ENCODE data around the gene CCDC15.
"Not testable (repeated sequence)": the region's sequence is repeated elsewhere in the genome, so short reads cannot be mapped to it uniquely, and the experiment has no call there.

Gene CCDC15

DNA sequence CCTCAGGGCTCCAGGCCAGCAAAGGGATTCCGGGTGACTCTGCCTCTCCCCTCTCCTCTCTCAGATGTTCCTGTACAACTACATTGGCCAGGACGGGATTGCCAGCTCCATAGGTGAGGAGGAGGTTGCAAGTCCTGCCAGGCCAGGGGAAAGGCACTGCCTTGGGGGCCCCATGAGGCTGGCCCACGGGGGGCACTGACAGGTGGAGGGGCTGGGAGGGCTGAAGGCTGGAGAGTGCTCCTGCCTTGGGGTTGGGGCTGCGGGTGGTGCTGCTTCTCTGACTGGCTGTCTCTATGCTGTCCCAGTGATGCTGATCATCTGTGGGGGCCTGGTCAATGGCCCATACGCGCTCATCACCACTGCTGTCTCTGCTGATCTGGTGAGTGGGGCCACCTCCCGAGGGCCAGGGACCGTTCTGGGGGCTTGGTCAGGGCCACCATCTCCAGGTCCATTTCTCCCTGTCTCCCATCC lies 130.8 kb downstream of the CCDC15 start:
- peak in 1 of 2 donors; percentile 13 for DNase-seq

DNA sequence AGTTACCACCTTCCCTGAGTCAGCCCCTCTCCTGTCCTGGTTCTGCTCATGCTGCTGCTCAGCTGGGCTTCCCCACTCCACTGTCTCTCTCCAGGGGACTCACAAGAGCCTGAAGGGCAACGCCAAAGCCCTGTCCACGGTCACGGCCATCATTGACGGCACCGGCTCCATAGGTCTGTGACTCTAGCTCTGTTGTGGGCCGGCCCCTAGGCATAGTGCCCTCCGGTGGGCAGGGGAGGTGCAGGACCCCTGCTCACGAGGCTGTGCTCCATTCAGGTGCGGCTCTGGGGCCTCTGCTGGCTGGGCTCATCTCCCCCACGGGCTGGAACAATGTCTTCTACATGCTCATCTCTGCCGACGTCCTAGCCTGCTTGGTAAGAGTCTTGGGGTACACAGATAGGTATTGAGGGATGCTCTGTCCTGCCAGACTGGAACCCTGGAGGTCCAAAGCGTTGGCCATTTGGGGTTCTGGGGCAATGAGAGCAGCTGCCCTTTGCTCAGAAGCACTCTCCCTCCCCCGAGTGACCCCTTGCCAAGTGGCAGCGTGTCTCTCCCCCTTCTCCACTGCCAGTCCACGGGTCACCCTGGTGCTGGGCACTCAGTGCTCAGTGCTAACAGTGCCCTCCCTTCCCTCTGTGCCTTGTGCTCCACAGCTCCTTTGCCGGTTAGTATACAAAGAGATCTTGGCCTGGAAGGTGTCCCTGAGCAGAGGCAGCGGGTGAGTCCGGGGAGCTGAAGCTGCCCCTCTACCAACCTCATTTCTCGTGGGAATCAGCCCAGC lies 131.5 kb downstream of the CCDC15 start:
- DNase-seq: peak in 1 of 2 donors; percentile 13

DNA sequence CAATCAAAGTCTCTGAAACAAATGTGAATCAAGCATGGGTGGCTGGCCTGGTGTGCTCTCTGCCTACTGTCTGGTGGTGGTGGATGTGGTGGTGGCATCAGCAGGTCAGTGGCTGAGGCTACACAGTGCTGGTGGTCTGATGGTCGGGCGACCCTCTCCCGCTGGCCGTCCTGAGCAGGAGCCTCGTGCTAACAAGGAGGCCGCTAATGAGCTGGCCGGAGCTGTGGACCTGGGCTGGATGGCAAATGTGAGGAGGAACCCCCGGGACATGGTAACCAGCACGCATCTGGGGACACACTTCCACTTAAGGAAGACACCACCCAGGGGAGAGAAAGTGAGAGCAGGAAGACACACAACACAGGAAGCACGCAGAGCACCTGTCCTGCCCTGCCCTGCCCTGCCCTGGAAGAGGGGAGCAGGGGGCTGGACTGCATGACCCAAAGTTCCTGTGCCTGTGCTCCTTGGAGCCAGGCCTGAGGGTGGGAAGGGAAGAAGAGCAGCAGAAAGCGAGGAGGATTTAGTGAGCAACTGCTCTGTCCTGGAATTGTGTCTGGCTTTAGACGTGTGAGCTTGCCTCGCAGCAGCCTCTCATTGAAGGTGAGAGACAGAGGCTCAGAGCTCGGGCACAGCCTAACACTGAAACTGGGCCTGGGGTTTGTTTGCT lies 132.8 kb downstream of the CCDC15 start:
- DNase-seq: peak in 1 of 2 donors; percentile 11

DNA sequence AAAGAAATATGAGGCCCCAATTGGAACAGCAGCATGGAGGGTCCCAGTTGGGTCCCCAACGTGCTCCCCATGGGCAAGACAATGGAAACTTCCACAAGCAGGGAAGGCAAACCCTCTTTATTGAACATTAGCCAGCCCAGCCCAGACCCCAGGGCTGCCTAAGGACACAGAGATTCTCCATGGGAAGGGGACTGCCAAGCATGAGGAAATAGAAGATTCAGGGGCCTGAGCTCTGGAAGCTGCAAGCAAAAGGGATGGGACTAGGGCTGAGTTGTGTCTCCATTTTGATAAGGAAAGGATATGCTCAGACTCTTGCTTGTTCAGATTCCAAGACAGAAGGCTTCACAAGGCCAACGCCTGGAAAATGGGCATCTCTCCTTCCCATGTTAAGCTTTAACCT lies 134.1 kb downstream of the CCDC15 start:
- DNase-seq: peak in 1 of 2 donors; percentile 8

DNA sequence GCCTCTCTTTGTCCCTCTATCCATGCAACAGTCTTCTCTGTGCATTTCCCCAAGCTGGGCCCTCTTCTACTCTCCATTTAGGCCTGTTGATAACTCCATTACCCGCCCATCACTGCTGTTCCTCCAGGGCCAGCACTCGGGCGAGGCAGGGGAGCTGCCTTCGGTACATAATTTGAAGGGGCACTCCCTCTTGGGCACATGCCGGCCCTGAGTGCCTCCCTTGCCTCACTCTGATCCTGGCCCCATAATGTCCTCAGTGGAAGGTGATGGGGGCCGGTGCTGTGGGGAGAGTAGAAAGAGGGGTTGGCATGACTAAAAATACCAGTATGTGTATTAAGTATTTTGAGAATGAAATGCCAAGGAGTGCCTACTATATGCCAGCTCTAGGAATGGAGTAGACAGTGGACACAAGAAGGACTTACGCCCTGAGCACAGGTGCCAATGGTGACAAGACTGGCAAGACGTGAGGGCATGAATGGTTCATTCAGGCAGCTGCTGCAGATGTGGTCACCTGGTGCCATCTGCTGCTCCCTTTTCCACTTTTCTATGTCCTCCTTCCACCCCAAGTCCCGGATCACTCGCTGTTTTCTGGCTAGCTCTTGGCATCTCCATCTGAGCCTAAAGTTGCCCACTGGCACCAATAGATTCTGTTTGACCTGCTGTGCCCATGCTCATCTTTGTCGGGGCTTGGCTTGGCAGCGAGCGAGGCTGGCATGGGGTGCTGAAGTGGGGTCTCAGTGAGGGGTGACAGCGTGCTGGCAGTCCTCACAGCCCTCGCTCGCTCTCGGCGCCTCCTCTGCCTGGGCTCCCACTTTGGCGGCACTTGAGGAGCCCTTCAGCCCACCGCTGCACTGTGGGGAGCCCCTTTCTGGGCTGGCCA lies 134.8 kb downstream of the CCDC15 start:
- DNase-seq: peak in 1 of 2 donors; percentile 7

DNA sequence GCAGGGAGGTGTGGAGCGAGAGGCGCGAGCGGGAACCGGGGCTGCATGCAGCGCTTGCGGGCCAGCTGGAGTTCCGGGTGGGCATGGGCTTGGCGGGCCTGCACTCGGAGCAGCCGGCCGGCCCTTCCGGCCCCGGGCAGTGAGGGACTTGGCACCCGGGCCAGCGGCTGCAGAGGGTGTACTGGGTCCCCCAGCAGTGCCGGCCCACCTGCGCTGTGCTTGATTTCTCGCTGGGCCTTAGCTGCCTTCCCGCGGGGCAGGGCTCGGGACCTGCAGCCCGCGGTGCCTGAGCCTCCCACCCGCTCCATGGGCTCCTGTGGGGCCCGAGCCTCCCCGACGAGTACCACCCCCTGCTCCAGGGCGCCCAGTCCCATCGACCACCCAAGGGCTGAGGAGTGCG lies 135.5 kb downstream of the CCDC15 start:
- DNase-seq: peak in 1 of 2 donors; percentile 2

DNA sequence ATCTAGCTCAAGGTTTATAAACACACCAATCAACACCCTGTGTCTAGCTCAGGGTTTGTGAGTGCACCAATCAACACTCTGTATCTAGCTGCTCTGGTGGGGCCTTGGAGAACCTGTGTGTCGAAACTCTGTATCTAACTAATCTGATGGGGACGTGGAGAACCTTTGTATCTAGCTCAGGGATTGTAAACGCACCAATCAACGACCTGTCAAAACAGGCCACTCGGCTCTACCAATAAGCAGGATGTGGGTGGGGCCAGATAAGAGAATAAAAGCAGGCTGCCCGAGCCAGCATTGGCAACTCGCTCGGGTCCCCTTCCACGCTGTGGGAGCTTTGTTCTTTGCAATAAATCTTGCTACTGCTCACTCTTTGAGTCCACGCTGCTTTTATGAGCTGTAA lies 136.1 kb downstream of the CCDC15 start:
- DNase-seq: not testable (repeated sequence)

DNA sequence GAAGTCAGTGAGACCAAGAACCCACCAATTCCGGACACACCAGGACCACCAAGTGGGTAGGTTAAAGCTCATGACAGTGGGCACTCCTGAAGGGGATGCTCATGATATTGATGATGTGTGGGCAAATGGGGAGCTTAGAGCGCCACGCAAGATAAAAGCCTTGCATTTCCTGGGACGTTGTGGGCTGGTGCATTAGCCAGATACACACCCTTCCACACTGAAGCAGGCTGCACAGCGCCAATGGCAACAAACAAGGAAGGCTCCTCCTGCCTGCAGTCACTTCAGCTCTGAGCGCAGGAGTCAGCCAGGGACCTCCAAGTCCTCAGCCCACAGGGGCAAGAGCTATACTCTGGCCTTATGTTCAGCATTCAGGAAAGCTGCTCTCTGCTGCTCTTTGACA lies 136.8 kb downstream of the CCDC15 start:
- DNase-seq: no peak
